ENCODE measurements around the gene KAT6B. TPM values are rescaled to one million over a fixed set of nuclear protein-coding genes. Genes with fewer than 3 reads are reported as not detected.

The KAT6B gene
- total RNA-seq, 4 donors from 2014 or later, result 12.0 to 37.7 (median 21.6) TPM

DNA sequence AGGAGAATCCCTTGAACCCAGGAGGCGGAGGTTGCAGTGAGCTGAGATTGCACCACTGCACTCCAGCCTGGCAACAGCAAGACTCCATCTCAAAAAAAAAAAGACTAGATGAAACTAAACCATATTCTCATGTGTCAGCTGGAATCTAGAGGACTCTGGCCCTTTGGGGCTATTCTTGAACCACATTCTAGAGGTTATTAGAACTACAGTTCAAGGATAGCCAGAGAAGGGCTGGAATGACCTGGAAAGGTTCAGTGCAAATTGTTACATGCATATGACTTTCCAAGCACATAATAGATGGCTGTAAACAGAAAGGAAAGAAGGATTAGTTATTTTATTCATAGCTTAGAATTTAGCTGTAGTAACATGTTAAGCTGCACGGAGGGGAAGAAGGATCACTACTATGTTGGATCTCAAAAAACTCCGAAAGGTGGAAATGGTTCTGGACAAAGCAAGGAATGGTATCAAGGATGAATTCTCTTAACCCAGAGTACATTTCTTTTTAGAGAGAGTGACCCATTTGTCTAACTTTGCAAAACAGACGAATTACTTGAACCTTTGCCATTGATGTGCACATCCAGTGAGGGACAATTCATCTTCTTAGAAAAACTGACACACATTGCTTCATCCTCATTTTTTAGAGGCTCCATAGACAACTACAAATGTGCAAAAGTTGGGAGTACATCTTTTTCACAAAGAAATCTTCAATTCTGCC is 161.1 kb downstream of the KAT6B start:
- H3K36me3 ChIP-seq, result peaks cover 0 to 9% of the 10 kb centered on the region in 2 donors
- intact Hi-C loops (cut with DNase I; ENCODE audit: low total_unique reads) (no loop called here), in situ Hi-C loops (cut with MboI; ENCODE audit: low sequenced_read_pairs in 4 of 4) (no loop called here)
- peak overlapping the region in 3 of 4 donors; percentile 16 to 50 (median 25) for H3K27ac ChIP-seq
- DNase-seq, result no peak
- no peaks in the 10 kb centered on the region for H3K9me3 ChIP-seq
- no peak overlapping the region for H3K4me3 ChIP-seq
- TF ChIP-seq CTCF (IDR thresholded peaks at IDR 0.05 in 4 of 5, conservative IDR thresholded peaks at IDR 0.05 in 1 of 5), result no peak
- no peak for TF ChIP-seq POLR2A (IDR thresholded peaks at IDR 0.05)
- peak; percentile 49 to 51 for ATAC-seq
- peaks cover 23 to 30% of the 10 kb centered on the region in 2 donors for H3K4me1 ChIP-seq
- H3K27me3 ChIP-seq, result no peaks in the 10 kb centered on the region

DNA sequence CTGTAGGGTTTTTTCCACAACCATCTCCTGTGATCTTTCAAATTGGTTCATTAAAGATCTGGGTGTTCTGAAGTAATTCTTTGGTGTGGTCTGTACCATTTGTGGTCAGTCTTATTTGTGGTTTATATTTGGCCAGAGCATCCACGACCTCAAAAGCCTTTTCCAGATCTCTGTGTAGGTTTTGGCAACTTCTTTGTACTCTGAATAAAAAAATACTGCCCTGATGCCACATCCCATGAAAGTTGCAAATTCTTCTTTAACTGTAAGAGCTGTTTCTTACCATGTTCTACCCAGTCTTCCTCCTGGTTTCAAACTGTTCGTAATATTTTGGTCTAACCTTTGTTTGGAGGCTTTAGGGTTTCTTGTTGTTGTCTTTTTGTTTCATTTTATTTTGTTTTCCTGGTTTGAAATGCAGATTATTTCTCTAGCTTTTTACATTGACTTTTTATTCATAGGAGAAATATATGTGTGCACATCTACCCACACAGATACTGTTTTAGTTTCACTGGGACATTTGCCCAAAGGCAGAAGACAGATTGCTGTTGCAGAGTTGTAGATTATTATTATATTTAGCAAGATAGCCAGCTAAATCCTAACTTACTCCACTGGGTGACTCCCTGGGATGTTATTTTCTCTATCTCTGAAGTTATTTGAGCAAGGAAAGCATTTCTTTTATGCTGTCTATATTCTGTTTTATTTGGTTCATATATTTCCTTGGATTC is 161.8 kb downstream of the KAT6B start:
- no peaks in the 10 kb centered on the region for H3K27me3 ChIP-seq
- DNase-seq, result no peak
- no peak for ATAC-seq
- H3K36me3 ChIP-seq, result peaks cover 0 to 15% of the 10 kb centered on the region in 2 donors
- H3K9me3 ChIP-seq, result no peaks in the 10 kb centered on the region
- no peak for TF ChIP-seq POLR2A (IDR thresholded peaks at IDR 0.05)
- no peak for TF ChIP-seq CTCF (IDR thresholded peaks at IDR 0.05 in 4 of 5, conservative IDR thresholded peaks at IDR 0.05 in 1 of 5)
- no peak overlapping the region for H3K4me3 ChIP-seq
- intact Hi-C loops (cut with DNase I; ENCODE audit: low total_unique reads), result no loop called here
- in situ Hi-C loops (cut with MboI; ENCODE audit: low sequenced_read_pairs in 4 of 4), result no loop called here
- H3K4me1 ChIP-seq, result peaks cover 23 to 30% of the 10 kb centered on the region in 2 donors
- peak overlapping the region in 2 of 4 donors; percentile 16 to 50 for H3K27ac ChIP-seq

- Histone ChIP-seq H3K27me3 (no peaks in the 10 kb centered on the region), H3K9me3 (no peaks in the 10 kb centered on the region), H3K36me3 (peaks cover 0 to 15% of the 10 kb centered on the region in 2 donors), H3K4me3 (no peak overlapping the region), H3K4me1 (peaks cover 21 to 30% of the 10 kb centered on the region in 2 donors), H3K27ac (peak overlapping the region in 1 of 4 donors; percentile 50)
- ATAC-seq (no peak), DNase-seq (no peak)
- TF ChIP-seq CTCF (IDR thresholded peaks at IDR 0.05 in 4 of 5, conservative IDR thresholded peaks at IDR 0.05 in 1 of 5) (no peak), POLR2A (IDR thresholded peaks at IDR 0.05) (no peak)
- in situ Hi-C loops (cut with MboI; ENCODE audit: low sequenced_read_pairs in 4 of 4) (no loop called here), intact Hi-C loops (cut with DNase I; ENCODE audit: low total_unique reads) (no loop called here)
Observed at GRCh38 chr10:74988832-74989561, 162.6 kb downstream of the KAT6B start.

DNA sequence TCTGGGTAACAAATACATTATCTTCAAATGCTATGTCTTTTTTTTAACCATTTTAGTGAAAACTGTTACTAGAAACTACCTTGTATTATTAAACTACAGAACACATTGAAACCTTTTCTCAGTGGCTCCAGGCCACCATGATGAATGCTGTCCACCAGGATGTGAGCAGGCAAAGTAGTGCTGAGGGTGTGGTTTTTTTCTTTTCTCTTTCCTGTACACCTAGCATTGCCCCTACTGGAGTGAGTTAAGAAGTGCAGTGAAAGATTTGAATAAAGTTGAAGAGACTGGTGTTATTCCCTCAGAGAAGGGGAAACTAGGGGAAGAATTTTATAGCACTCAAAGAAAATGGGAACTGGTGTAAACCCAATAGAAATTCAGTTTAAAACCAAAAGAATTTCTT is 165.0 kb downstream of the KAT6B start:
- intact Hi-C loops (cut with DNase I; ENCODE audit: low total_unique reads) (no loop called here), in situ Hi-C loops (cut with MboI; ENCODE audit: low sequenced_read_pairs in 4 of 4) (no loop called here)
- no peaks in the 10 kb centered on the region for H3K27me3 ChIP-seq
- no peak overlapping the region for H3K27ac ChIP-seq
- peak in 2 of 5 experiments; percentile 11 to 22 for TF ChIP-seq CTCF (IDR thresholded peaks at IDR 0.05 in 4 of 5, conservative IDR thresholded peaks at IDR 0.05 in 1 of 5)
- TF ChIP-seq POLR2A (IDR thresholded peaks at IDR 0.05), result no peak
- H3K36me3 ChIP-seq, result peaks cover 0 to 26% of the 10 kb centered on the region in 2 donors
- no peaks in the 10 kb centered on the region for H3K9me3 ChIP-seq
- H3K4me3 ChIP-seq, result no peak overlapping the region
- no peak for ATAC-seq
- DNase-seq, result no peak
- H3K4me1 ChIP-seq, result peaks cover 21 to 30% of the 10 kb centered on the region in 2 donors
